ENCODE data around the gene PSEN1. TPM values are rescaled to one million over a fixed set of nuclear protein-coding genes. Genes with fewer than 3 reads are reported as not detected.

Gene PSEN1
- total RNA-seq, 1 experiment from 2014 or later, result 39.3 TPM

DNA sequence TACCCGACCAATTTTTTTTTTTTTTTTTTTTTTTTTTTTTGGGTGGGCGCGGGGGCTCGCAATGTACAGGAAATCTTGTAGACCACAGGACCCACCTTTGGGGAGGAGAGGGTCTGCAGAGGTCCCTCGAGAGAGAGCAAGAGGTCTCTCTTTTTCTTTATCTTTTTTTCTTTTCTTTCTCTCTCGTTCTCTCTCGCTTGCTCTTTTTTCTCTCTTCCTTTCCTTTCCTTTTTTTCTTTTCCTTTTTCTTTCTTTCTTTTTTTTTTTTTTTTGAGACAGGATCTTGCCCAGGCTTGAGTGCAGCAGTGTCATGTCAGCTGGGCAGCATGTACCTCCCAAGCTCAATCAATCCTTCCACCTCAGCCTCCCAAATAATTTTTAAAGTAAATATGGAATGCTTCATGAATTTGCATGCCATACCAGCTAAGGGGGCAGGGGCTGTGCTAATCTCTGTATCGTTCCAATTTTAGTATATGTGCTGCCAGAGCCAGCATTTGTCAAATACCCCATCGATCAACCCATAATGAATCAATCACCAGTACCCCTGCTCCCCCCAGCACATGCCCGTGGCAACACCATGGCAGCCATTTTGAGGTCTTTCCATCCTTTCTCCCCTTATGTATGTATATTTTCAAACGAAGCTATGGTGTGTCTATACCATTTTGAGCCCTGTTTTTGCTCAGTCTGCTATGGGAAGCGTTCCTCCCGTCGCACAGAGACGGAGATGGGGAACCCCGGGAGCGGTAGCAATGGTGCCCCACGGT is 110.3 kb downstream of the PSEN1 start:
- ChIA-PET CTCF (interaction anchor here (0.6 kb wide), 1 partner anchor 264 kb away, joined by 3 read pairs; no protein-coding TSS in a partner anchor), POLR2A (interaction anchor here (0.6 kb wide), 1 partner anchor 19 kb away, joined by 3 read pairs; no protein-coding TSS in a partner anchor)
- TF ChIP-seq TCF7L2 (IDR thresholded peaks at IDR 0.05; ENCODE audit: low read depth, low read length), result no peak
- TF ChIP-seq POLR2AphosphoS5 (IDR thresholded peaks at IDR 0.05; ENCODE audit: low read depth, low read length), result no peak
- TF ChIP-seq, protein P1, sequence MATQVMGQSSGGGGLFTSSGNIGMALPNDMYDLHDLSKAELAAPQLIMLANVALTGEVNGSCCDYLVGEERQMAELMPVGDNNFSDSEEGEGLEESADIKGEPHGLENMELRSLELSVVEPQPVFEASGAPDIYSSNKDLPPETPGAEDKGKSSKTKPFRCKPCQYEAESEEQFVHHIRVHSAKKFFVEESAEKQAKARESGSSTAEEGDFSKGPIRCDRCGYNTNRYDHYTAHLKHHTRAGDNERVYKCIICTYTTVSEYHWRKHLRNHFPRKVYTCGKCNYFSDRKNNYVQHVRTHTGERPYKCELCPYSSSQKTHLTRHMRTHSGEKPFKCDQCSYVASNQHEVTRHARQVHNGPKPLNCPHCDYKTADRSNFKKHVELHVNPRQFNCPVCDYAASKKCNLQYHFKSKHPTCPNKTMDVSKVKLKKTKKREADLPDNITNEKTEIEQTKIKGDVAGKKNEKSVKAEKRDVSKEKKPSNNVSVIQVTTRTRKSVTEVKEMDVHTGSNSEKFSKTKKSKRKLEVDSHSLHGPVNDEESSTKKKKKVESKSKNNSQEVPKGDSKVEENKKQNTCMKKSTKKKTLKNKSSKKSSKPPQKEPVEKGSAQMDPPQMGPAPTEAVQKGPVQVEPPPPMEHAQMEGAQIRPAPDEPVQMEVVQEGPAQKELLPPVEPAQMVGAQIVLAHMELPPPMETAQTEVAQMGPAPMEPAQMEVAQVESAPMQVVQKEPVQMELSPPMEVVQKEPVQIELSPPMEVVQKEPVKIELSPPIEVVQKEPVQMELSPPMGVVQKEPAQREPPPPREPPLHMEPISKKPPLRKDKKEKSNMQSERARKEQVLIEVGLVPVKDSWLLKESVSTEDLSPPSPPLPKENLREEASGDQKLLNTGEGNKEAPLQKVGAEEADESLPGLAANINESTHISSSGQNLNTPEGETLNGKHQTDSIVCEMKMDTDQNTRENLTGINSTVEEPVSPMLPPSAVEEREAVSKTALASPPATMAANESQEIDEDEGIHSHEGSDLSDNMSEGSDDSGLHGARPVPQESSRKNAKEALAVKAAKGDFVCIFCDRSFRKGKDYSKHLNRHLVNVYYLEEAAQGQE (IDR thresholded peaks at IDR 0.05; ENCODE audit: insufficient read depth in 1 of 2, low read depth in 2 of 2, low read length in 1 of 2), result no peak
- TF ChIP-seq, protein P2, sequence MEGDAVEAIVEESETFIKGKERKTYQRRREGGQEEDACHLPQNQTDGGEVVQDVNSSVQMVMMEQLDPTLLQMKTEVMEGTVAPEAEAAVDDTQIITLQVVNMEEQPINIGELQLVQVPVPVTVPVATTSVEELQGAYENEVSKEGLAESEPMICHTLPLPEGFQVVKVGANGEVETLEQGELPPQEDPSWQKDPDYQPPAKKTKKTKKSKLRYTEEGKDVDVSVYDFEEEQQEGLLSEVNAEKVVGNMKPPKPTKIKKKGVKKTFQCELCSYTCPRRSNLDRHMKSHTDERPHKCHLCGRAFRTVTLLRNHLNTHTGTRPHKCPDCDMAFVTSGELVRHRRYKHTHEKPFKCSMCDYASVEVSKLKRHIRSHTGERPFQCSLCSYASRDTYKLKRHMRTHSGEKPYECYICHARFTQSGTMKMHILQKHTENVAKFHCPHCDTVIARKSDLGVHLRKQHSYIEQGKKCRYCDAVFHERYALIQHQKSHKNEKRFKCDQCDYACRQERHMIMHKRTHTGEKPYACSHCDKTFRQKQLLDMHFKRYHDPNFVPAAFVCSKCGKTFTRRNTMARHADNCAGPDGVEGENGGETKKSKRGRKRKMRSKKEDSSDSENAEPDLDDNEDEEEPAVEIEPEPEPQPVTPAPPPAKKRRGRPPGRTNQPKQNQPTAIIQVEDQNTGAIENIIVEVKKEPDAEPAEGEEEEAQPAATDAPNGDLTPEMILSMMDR (IDR thresholded peaks at IDR 0.05), result no peak
- no peak for TF ChIP-seq SIN3A (IDR thresholded peaks at IDR 0.05; ENCODE audit: borderline replicate concordance, insufficient read depth, low read depth, low read length)
- no peak for ATAC-seq
- Histone ChIP-seq H3K4me1 (ENCODE audit: control insufficient read depth, insufficient read depth, low read length) (peaks cover 5% of the 10 kb centered on the region; the same call in 1 of the 2 replicates), H3K36me3 (ENCODE audit: control insufficient read depth, insufficient read depth, low read length) (no peaks in the 10 kb centered on the region), H3K27me3 (ENCODE audit: control insufficient read depth, insufficient read depth, low read length) (no peaks in the 10 kb centered on the region), H3K4me3 (ENCODE audit: low read depth in 2 of 2, low read length in 2 of 2) (peak overlapping the region; percentile 53 to 64), H3K9me3 (ENCODE audit: control insufficient read depth, insufficient read depth, low read depth, low read length) (no peaks in the 10 kb centered on the region), H3K27ac (ENCODE audit: low read length) (peak overlapping the region; percentile 69)
- in situ Hi-C loops (cut with HindIII; ENCODE audit: low pct_unique_long_range_greater_than_20kb, low sequenced_read_pairs) (no loop called here), intact Hi-C loops (cut with micrococcal nuclease; ENCODE audit: unreplicated experiment) (no loop called here)
- TSS peak; percentile 72 for BruUV-seq (replicated peaks)
- no peak for DNase-seq (ENCODE audit: low read depth, low spot score)

DNA sequence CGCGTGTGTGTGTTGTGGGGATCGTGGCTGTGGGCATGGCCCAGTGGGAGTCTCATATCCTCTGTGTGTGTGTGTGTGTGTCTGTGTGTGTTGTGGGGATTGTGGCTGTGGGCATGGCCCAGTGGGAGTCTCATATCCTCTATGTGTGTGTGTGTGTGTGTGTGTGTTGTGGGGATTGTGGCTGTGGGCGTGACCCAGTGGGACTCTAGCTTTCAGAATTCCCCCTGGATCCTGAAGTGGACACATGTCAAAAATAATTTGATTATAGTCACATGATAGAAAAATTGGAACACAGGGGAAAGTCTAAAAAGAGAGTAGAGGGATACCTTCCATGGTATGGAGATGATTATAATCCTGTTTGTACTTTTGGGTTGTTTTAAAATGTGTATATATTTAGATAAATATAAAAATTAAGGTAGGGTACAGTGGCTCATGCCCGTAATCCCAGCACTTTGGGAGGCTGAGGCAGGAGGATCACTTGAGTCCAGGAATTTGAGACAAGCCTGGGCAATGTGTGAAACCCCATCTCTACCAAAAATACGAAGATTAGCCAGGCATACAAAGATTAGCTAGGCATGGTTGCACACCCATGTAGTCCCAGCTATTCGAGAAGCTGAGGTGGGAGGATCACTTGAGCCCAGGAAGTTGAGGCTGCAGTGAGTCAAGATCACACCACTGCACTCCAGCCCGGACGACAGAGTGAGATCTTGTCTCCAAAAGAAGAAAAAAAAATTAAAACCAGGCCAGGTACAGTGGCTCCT is 112.0 kb downstream of the PSEN1 start:
- Histone ChIP-seq H3K9me3 (ENCODE audit: control insufficient read depth, insufficient read depth, low read depth, low read length) (no peaks in the 10 kb centered on the region), H3K27ac (ENCODE audit: low read length) (no peak overlapping the region), H3K4me3 (ENCODE audit: low read depth in 2 of 2, low read length in 2 of 2) (no peak overlapping the region), H3K36me3 (ENCODE audit: control insufficient read depth, insufficient read depth, low read length) (no peaks in the 10 kb centered on the region), H3K4me1 (ENCODE audit: control insufficient read depth, insufficient read depth, low read length) (peaks cover 5% of the 10 kb centered on the region; the same call in 1 of the 2 replicates), H3K27me3 (ENCODE audit: control insufficient read depth, insufficient read depth, low read length) (no peaks in the 10 kb centered on the region)
- TF ChIP-seq POLR2AphosphoS5 (IDR thresholded peaks at IDR 0.05; ENCODE audit: low read depth, low read length) (no peak), SIN3A (IDR thresholded peaks at IDR 0.05; ENCODE audit: borderline replicate concordance, insufficient read depth, low read depth, low read length) (no peak), TCF7L2 (IDR thresholded peaks at IDR 0.05; ENCODE audit: low read depth, low read length) (no peak)
- TF ChIP-seq, protein P2 (IDR thresholded peaks at IDR 0.05), result no peak
- TF ChIP-seq, protein P1 (IDR thresholded peaks at IDR 0.05; ENCODE audit: insufficient read depth in 1 of 2, low read depth in 2 of 2, low read length in 1 of 2), result no peak
- BruUV-seq (replicated peaks), result no TSS peak
- ChIA-PET CTCF (no interaction called here), POLR2A (no interaction called here)
- in situ Hi-C loops (cut with HindIII; ENCODE audit: low pct_unique_long_range_greater_than_20kb, low sequenced_read_pairs), result no loop called here
- DNase-seq (ENCODE audit: low read depth, low spot score), result no peak
- intact Hi-C loops (cut with micrococcal nuclease; ENCODE audit: unreplicated experiment), result no loop called here
- ATAC-seq, result no peak

All from Panc1 (cell line).